ACHN (cell line): ENCODE data around the gene EP400.
"Not testable (repeated sequence)": the region's sequence is repeated elsewhere in the genome, so short reads cannot be mapped to it uniquely, and the experiment has no call there.

Experiments used
- DNase-seq: peaks from one replicate; pipeline ENCODE4 v3.0.0-alpha.2; 2015
- in situ Hi-C: cut with HindIII; loops from 2 replicates; pipeline ENCODE4 v1.10.0; 2017; ENCODE audit warnings: low sequenced_read_pairs, low pct_ligation_motif_present, low pct_unique_long_range_greater_than_20kb

The EP400 gene

DNA sequence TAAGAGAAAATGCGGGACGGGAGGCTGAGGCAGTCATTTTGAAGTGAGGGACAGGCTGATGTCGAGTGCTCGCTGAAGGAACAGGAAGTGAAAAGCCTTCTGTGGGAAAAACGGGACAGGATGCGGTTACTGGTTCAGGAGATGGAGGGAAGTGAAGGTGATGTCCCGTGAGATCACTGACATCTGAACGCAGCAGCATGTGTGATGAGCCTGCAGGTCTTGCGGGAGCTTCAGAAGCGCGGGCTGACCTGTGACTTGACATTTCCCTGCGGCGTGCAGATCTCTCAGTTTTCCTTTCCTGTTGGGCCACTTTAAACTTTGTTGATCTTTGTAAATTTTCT is 116.6 kb downstream of the EP400 start:
- in situ Hi-C loops: no loop called here
- no peak for DNase-seq

DNA sequence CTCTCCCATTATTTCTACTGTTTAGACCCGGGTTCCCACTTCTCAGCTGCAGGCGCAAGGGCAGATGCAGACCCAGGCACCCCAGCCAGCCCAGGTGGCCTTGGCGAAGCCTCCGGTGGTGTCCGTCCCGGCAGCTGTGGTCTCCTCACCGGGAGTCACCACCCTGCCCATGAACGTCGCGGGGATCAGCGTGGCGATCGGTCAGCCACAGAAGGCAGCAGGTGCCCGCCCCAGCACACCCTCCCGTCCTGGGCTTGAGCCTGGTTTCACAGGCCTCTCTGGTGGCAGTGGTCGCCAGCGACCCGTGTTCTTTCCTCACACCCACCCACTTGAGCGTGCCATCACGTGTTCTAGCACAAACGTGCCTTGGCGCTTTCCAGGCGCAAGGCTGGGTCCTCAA is 117.0 kb downstream of the EP400 start:
- in situ Hi-C loops: no loop called here
- DNase-seq: no peak

DNA sequence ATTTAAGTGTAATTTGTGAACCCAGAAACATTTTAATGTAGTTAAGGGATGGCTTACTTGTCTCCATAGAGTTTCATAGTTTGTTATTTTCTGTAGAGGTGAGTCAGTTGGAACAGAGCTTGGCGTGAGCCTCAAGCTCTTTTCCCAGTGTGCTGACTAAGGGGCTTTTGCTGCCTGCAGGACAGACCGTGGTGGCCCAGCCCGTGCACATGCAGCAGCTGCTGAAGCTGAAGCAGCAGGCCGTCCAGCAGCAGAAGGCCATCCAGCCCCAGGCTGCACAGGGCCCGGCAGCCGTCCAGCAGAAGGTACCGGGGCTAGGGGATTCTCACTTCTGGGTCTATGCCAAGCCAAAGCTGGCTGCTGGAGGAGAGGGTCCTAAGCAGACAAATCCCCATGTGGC is 117.4 kb downstream of the EP400 start:
- no peak for DNase-seq
- in situ Hi-C loops: no loop called here

DNA sequence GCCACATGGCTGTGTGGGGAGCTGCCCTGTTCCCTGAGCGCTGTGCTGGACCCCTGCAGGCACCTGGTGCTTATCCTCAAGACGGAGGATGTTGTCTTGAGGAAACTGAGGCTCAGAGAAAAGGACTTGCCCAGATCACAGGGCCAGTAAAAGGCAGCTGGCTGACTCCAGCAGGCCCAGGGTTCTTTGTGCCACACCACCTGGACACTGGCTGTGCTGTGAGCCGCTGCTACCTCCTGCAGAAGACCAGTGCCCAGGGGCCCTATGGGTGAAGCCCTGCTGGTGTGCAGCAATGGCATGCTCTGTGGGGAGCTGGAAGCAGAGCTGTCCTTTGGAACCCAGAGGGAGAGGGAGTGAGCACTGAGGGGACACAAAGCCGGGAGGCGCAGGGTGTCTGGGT is 118.5 kb downstream of the EP400 start:
- in situ Hi-C loops: no loop called here
- no peak for DNase-seq

DNA sequence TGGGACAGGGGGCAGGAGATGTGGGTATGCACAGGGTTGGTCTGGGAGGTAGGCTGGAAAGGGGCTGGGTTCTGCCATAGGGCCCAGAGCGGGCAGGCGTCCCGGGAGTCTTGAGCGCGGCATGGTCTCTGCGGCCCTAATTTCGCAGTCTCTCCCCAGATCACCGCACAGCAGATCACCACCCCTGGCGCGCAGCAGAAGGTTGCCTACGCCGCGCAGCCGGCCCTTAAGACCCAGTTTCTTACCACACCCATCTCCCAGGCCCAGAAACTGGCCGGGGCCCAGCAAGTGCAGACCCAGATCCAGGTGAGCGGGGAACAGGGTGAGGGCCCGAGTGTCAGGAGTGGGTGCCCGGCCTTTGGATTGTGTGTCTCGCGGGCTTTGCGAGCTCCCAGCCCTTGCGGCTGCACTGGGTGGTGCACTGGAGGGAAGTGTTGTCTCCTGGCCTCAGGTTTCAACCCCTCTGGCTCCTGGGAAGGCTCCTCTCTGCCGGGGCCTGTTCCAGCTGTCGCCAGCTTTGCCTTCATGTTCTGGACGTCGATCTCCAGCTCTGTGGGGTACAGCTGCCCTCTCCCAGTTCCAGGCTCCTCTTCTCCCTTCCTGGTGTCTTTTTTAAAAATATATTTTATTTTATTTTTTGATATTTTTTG is 119.7 kb downstream of the EP400 start:
- no peak for DNase-seq
- in situ Hi-C loops: no loop called here

DNA sequence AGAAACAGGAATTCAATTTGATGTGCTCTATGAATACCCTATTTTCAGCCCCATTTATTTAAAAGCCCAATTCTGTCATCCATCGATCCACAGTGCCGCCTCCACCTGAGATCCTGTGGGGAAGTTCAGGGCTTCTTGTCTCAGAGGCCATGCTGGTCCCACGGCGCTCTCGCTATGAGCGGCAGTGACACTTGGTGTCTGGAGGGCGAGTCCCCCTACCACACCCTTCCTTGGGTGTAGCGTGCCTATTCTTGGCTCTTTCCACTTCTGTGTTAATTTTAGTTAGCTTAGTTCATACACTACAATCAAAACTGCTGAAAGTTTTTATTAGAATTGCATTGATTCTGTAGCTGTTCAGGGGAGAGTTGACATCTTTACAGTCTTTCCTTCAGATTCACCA is 120.6 kb downstream of the EP400 start:
- no peak for DNase-seq
- in situ Hi-C loops: no loop called here

DNA sequence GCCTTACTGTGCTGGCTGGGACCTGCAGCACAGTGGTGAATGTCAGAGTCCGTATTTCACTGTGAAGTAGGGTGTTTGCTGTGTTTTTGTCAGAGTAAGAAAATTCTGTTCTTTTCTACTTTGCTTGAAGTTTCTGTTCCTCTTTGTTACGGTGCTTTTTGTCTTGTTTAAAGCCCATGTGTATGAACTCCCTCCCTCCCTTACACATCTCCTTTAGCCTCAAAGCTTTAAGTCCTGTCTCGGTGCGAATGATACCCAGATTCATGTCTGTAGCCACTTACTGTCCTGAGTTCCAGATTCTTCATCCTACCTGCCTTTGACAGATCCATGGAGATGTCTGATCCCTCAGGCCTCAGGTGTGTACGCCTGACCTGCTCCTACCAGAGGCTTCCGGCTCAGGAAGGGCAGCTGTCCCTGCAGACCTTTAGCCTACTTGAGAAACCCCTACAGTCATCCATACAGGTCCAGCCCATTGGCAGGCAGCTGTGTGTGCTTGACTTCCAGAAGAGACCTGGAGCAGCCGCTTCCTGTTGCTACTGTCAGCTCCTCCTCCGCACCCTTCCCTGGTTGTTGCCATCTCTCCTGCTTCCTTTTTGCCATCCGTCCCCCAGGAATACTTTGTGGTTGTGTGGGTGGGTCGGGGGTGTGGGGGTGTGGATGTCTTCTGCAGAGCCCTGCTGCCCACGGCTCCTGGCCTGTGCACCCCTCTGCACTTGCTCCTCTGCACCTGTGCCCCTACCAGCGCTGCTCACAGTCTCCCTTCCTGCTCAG is 121.5 kb downstream of the EP400 start:
- in situ Hi-C loops: no loop called here

DNA sequence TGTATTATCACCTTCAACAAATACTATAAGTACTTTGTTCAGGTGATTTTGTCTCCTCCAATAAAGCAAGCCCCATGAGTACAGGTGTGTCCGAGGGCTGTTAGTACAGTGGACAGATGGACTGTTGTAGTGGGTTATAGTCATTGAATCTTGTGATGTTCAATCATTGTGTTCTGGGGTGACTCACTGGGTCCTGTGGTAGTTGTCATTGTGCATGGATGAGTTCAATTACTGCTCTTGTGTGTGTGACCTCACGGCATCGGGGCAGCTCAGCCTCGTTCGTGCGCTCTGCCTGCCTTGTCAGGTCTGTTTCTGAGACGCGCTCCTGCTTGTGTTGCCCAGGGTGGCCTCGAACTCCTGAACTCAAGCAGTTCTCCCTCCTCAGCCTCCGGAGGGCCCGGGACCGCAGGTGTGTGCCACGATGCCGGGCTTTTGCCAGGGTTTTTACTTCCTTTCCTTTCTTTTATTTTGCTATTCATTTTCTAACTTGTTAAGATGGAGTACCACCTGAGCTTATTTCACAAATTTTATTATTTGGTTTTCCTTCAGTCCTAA is 122.2 kb downstream of the EP400 start:
- in situ Hi-C loops: no loop called here
- peak; percentile 26 for DNase-seq

More for the DNA sequence above, 121.5 kb downstream of the EP400 start:
- DNase-seq: no peak

DNA sequence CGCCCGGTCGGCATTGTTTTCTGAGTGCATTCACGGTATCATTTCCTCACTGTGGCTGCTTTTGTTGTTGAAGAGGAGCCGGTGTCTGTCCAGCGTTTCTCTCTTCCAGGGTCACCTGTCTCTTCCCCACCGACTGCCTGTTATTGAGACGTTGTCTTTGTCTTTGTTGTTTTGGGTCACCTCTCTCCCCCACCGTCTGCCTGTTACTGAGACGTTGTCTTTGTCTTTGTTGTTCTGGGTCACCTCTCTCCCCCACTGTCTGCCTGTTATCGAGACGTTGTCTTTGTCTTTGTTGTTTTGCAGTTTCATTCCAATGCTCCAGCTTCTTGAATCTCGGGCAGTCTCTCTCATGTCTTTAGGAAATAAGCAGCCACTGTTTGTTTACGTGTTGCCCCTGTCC is 124.5 kb downstream of the EP400 start:
- in situ Hi-C loops: no loop called here
- DNase-seq: no peak

DNA sequence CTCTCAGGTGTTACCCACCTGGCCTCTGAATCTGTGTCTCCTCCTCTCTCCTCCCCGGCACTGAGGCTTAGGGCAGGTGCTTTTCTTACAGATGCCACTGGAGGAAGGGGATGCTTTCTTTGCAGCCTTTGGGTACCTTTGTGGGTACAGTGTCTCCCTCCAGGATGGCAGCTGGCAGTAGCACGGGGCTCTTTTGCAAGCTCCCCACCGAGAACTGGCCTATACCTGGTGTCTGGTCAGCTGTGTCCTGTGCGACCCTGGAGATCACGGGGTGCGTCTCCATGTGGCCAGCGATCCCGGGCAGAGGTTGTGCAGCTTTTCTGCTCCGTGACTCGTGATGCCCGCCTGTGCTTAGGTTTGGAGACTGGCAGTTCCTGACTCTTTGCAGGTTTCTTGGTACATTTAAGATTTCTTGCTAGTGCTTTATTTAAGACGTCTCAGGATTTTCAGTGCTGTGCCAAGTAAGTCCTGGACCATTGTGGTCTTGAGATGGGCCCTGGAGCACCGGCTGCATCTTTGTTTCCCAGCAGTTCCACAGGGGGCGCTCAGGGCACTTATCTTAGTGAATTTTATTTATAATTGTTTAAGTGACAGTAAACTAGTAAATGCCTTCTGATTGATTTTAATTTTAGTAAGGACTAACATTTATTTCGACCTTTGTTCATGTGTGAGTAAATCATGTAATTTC is 125.4 kb downstream of the EP400 start:
- in situ Hi-C loops: no loop called here
- DNase-seq: peak; percentile 28

DNA sequence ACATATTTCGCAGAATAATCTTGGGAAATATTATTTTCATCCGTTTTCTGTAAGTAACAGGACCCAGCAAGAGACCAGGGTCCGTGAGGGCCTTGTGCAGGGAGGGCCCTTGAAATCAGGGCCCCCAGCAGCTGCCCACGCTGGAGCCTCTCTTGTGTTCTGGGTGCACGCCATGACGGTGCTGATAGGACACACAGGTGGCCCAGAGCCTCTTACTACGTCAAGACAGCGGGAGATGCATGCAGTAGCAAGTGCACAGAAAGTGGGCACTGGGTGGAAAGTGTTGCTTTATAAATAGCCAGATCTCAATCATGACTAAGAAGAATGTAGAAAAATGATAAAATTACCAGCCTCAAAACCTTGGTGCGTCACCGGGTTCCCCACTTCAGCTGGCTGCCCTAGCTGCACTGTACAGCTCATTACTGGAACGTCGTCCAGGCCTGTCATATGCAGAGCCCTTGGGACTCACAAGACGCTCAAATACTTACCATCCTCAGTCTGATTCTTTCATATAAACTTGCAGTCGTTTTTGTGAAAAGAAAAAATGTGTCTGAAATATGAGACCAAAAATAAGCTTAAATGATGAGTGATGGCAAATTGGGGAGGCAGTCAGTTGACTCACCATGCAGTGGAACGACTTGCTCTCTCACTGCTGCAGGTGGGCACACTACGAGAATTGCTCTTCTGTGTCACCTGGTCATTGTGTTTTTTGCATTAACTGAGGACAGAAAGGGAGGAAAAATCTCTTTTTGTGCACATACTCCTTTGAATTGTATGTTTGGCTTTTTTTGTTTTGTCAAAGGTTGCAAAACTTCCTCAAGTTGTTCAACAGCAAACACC is 126.2 kb downstream of the EP400 start:
- in situ Hi-C loops: no loop called here

DNA sequence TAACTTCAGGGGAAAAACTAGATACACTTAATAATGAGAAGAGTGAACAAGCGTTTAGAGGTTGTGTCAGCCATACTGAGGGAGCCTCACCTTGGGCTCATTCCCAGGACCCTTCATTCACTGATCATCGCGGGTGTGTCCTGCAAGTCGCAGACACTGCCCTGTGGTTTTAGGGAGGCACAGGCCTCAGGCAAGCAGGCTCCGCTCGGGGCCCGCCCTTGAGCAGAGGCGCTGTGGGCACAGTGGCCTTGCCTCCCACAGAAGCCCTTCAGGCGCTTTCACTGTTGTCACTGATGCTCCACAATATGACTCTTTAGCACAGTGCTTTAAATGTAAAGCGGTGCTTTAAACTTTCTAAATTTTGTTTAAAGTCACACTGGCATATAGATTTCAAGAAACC is 127.0 kb downstream of the EP400 start:
- no peak for DNase-seq
- in situ Hi-C loops: no loop called here

More for the DNA sequence above, 126.2 kb downstream of the EP400 start:
- DNase-seq: no peak

DNA sequence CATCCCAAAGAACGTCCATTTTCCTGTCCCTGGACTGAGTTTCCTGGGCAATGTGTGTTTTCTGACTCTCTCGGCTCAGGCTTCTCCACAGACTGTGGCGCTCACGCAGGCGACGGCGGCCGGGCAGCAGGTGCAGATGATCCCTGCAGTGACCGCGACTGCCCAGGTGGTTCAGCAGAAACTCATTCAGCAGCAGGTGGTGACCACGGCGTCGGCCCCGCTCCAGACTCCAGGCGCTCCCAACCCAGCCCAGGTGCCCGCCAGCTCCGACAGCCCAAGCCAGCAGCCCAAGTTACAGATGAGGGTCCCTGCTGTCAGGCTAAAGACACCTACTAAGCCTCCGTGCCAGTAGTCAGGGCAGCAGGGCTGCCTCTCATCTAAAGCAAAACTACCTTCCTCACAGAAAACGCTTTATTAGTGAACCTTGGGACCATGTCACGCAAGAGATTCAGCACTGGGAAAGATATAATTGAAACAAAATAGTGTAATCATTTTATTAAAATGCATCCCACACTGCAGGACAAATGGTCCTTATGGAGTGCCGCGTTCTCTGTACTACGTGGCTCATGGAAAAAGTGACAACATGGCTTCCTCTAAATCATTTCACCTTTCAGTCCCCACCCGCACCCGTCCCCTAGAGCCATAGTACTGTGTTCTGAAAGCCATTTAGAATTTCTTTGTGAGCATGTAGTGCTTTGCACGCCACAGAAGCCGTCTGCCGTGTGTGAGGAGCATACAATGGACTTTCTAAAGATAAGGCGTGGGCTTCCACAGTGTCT is 127.8 kb downstream of the EP400 start:
- in situ Hi-C loops: no loop called here

DNA sequence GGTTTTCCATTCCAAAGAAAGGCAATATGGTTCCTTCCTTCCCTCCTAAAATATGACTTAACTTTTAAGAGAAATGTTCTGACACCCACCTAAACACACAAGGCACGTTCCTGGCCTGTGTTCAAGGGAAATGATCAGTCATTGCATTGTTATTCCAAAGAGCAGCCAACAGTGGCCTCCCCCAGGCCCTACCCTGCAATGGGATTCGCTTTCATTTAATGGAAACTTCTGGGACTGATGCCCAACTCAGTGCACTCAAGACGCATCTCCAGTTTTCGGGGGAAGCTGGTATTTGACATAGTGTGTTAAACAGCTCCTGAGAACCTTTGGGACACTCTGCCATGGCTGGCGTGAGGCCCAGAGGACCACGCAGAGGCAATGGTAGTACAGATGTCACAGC is 128.4 kb downstream of the EP400 start:
- DNase-seq: peak; percentile 30
- in situ Hi-C loops: no loop called here

More for the DNA sequence above, 127.8 kb downstream of the EP400 start:
- DNase-seq: no peak

DNA sequence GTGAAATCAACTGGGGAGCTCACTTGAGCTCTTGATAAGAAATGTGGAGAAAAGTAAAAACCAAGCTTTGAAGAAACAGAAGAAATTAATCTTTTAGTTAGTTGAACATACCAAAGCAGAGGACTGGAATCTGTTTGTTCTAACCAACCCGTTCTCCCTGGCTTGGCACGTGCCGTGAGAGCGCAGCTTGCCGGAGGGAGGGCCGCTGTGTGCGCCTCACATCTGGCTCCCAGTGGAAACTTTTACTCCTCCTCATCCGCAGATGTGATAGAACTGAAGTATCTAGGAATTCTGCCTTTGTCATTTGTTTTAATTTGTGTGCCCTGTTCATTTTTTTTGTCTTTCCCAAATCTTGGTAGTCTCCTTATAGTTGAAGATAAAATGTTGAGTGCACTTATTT is 129.5 kb downstream of the EP400 start:
- in situ Hi-C loops: no loop called here
- no peak for DNase-seq

DNA sequence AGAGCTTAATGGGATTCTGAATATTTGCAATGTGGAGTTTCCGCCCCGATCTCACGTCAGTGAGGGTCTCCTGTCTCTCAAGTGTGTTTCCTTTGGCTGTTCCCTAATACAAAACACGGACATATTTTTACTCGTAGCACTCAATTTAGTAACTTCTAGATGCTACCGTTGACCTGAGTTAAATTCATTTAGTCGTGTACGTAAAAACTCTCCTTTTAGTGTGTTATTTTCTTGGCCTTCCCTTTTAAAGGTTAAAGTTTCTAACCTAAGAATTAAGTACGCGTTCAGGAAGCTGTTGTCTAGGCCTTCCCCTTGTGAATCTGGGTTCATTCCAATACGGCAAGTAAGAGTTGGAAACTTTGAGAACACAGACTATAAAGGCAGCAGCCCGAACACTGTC is 130.0 kb downstream of the EP400 start:
- in situ Hi-C loops: no loop called here

DNA sequence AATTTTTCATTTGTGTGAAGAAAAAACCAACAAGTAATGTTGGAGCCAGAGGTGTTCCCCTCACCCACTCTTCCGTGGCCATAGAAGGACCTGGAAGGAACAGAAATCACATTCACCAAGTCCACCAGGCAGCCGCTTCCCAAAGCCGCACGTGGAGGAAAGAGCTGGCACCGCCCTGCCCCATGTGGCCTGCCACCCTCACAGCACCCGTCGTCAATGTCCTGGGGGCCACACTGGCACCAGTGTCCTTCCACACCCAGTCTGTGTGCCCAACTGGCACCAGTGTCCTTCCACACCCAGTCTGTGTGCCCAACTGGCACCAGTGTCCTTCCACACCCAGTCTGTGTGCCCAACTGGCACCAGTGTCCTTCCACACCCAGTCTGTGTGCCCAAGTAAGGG is 130.8 kb downstream of the EP400 start:
- in situ Hi-C loops, DNase-seq: not testable (repeated sequence)

More for the DNA sequence above, 130.0 kb downstream of the EP400 start:
- DNase-seq: no peak

DNA sequence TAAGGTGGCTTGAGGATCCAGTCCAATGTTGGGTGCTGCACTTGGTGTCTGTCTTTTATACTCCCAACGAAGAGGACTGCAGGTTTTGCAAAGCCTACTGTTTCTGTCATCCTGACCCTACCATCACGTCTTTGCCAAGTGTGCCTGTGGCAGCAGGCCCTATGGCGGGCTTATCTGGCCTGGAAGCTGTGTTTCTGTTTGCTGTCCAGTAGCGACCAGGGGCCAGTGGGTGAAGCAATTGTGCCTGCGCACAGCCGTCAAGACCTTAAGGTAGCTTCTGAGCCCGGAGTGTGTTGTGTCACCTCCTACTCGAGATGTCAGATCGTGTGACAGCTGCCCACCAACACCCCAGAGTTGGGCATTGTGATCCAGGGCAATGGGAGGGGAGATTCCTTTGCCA is 131.7 kb downstream of the EP400 start:
- no peak for DNase-seq
- in situ Hi-C loops: no loop called here
